HL-60 (cell line): Measurements from ENCODE around the gene HOXD1.
A peak's percentile ranks its signal among the peaks of the same experiment; 100 is the strongest.

Experiments used
- DNase-seq, 2 experiments: peaks; one replicate each; pipeline ENCODE4 v3.0.0-alpha.2; 2010 to 2020; ENCODE audit warnings: low read depth in 1 of 2, low spot score in 1 of 2
- H3K27ac ChIP-seq: fragments of 250-450 bp; sonication (Bioruptor Pico); replicated peaks from 2 replicates; pipeline ENCODE4 v1.5.1; 2020; ENCODE audit warnings: mild to moderate bottlenecking, moderate library complexity
- H3K27me3 ChIP-seq: fragments of 250-450 bp; sonication (Bioruptor Pico); 2 replicates; pipeline ENCODE4 v1.5.1; 2021; ENCODE audit warnings: mild to moderate bottlenecking, moderate library complexity; ENCODE audit not compliant: insufficient read depth, poor library complexity, severe bottlenecking
- H3K4me3 ChIP-seq: replicated peaks from 2 replicates; pipeline ENCODE4 v1.5.1; 2011; ENCODE audit warnings: mild to moderate bottlenecking, control low read depth, low read length; ENCODE audit not compliant: insufficient read depth
- GABPA ChIP-seq: IDR thresholded peaks from 2 replicates; pipeline ENCODE4 v1.6.1; 2012; ENCODE audit warnings: low read depth
- POLR2AphosphoS5 ChIP-seq: IDR thresholded peaks from 2 replicates; pipeline ENCODE4 v1.6.1; 2012; ENCODE audit warnings: low read depth
- REST ChIP-seq: IDR thresholded peaks from 2 replicates; pipeline ENCODE4 v1.6.1; 2012; ENCODE audit warnings: low read depth; ENCODE audit not compliant: insufficient replicate concordance
- SPI1 ChIP-seq: IDR thresholded peaks from 2 replicates; pipeline ENCODE4 v1.6.1; 2012; ENCODE audit warnings: low read depth, mild to moderate bottlenecking, borderline replicate concordance
- long read RNA-seq: library from polyadenylated mRNA; unstranded; transcript quantifications from one replicate; pipeline ENCODE4 v2.0.0, GENCODE V29; 2020
- TF ChIP-seq, protein P1 (sequence below): IDR thresholded peaks from one replicate; pipeline ENCODE4 v1.5.1; 2011; ENCODE audit warnings: low read length, control low read depth, inconsistent platforms; ENCODE audit not compliant: insufficient read depth

The HOXD1 gene
- long read RNA-seq, result 0 reads

- Histone ChIP-seq H3K27ac (no peak within 1 kb of the TSS), H3K27me3 (peaks cover 62% of the 10 kb centered on the region), H3K4me3 (0 out of 2 replicates have a peak within 1 kb of the TSS, but pooled peaks have one; percentile 9)
- TF ChIP-seq SPI1 (no peak), POLR2AphosphoS5 (no peak), GABPA (no peak), REST (no peak)
- TF ChIP-seq, protein P1, sequence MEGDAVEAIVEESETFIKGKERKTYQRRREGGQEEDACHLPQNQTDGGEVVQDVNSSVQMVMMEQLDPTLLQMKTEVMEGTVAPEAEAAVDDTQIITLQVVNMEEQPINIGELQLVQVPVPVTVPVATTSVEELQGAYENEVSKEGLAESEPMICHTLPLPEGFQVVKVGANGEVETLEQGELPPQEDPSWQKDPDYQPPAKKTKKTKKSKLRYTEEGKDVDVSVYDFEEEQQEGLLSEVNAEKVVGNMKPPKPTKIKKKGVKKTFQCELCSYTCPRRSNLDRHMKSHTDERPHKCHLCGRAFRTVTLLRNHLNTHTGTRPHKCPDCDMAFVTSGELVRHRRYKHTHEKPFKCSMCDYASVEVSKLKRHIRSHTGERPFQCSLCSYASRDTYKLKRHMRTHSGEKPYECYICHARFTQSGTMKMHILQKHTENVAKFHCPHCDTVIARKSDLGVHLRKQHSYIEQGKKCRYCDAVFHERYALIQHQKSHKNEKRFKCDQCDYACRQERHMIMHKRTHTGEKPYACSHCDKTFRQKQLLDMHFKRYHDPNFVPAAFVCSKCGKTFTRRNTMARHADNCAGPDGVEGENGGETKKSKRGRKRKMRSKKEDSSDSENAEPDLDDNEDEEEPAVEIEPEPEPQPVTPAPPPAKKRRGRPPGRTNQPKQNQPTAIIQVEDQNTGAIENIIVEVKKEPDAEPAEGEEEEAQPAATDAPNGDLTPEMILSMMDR, result no peak
- no peak for DNase-seq
Measured at GRCh38 chr2:176187899-176188773, at the start of gene HOXD1. TSS of gene HOXD1 (plus strand) at chr2:176188668. CDS start at chr2:176188802, 134 bp downstream.

DNA sequence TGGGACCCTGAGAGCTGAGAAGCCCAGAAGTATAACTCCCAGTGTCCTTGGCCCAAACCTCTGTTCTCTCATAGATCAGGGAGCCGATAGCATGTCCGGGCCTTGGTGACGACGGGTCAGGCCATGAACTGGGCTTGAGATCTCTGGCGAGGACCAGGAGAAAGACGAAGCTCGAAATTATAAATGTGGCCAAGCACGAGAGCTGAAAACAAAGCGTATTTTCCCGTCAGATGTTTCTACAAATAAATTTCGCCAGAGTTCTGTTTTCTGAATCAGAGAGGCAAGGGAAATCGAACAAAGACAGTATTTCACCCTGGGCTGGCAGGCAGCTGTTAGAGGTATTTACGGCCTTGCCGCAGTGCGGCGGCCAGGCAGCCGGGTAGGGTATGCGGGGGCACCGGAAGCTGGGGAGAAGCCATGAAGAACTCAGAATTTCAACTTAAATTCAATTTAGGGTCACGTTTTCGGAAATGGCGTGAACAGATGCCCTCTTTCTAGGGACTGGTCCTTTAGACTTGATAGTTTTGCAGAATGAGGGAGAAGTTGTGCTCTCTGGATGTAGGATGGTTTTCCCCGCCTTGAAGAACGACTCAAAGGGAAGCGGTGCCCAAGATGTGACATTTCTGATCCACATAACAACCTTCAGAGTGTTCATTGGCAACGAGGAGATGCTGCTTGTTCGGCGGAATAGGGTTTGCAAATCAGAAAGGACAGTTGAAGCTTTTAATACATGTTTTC, 49.4 kb upstream of the HOXD1 start:
- peaks cover 65% of the 10 kb centered on the region for H3K27me3 ChIP-seq

More for the DNA sequence above, 49.4 kb upstream of the HOXD1 start:
- Histone ChIP-seq H3K4me3 (no peak overlapping the region), H3K27ac (no peak overlapping the region)
- no peak for DNase-seq
- TF ChIP-seq GABPA, result no peak
- TF ChIP-seq, protein P1, result no peak
- TF ChIP-seq REST, result no peak
- TF ChIP-seq SPI1, result no peak
- no peak for TF ChIP-seq POLR2AphosphoS5
